GM12872 (cell line): ENCODE measurements around the gene MAN1C1.

ENCODE experiments used
- TF ChIP-seq, protein P1 (sequence below): IDR thresholded peaks from 3 replicates; pipeline ENCODE4 v1.5.1; 2011; ENCODE audit warnings: low read depth, mild to moderate bottlenecking, low read length, moderate library complexity; ENCODE audit not compliant: insufficient read depth

MAN1C1 gene

DNA sequence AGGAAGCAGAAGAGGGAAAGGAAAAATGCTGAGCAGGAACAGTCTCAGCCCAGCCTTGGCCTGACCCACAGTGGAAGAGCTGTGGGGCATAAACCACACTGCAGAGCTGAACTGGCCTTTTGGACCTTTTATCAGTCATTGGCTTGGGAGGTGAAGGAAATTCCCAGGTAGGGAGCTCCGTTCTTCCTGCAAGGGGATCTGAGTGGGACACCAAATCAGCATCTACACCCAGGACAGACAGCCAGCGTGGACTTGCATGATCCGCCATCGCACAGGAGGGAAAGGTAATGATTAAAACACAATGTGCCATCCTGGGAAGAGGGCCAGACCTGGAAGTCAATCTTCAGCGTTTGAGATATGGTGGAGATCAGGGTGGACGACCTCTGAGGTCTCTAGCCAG, 202.0 kb downstream of the MAN1C1 start:
- TF ChIP-seq, protein P1, sequence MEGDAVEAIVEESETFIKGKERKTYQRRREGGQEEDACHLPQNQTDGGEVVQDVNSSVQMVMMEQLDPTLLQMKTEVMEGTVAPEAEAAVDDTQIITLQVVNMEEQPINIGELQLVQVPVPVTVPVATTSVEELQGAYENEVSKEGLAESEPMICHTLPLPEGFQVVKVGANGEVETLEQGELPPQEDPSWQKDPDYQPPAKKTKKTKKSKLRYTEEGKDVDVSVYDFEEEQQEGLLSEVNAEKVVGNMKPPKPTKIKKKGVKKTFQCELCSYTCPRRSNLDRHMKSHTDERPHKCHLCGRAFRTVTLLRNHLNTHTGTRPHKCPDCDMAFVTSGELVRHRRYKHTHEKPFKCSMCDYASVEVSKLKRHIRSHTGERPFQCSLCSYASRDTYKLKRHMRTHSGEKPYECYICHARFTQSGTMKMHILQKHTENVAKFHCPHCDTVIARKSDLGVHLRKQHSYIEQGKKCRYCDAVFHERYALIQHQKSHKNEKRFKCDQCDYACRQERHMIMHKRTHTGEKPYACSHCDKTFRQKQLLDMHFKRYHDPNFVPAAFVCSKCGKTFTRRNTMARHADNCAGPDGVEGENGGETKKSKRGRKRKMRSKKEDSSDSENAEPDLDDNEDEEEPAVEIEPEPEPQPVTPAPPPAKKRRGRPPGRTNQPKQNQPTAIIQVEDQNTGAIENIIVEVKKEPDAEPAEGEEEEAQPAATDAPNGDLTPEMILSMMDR, result no peak

DNA sequence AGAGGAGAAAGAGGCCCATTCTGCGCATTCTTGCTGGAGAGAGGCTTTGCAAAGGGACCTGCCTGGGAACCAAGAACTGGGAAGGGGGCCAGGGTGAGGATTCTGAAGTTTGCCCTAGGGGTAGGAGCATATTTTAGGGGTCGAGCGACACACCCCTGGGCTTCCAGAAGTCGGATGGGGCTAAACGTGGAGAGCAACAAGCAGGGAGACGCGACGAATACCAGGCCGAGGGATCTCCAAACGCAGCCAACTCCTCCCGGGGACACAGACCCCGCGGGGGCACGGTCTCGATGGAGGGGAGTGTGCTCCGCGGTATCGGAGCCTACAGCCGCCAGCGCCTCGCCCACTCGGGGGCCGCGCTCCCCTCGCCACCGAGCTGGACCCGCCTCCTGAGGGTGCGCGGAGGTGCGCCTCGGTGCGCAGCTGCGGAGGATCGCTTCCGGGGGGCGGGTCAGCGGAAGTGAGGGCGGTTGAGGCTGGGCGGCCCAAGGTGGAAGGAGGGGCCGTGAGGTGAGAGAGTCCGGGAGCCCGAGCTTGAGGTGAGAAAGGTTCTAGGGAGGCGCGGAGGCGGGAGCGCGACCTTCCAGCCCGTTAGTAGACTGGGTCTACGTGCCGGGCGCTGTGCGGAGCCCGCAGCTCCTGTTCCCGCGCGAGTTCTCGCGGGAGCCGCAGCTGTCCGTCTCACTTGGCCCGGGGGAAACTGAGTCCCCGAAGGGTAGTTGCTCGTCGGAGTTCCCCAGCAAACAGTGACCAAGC, 203.1 kb downstream of the MAN1C1 start, which contains the start of gene MTFR1L:
Gene MTFR1L, plus strand, starts transcription at position 464 of the 756 bp plus-strand sequence. CDS start 3,151 bp downstream, outside the sequence.
- TF ChIP-seq, protein P1, result no peak

DNA sequence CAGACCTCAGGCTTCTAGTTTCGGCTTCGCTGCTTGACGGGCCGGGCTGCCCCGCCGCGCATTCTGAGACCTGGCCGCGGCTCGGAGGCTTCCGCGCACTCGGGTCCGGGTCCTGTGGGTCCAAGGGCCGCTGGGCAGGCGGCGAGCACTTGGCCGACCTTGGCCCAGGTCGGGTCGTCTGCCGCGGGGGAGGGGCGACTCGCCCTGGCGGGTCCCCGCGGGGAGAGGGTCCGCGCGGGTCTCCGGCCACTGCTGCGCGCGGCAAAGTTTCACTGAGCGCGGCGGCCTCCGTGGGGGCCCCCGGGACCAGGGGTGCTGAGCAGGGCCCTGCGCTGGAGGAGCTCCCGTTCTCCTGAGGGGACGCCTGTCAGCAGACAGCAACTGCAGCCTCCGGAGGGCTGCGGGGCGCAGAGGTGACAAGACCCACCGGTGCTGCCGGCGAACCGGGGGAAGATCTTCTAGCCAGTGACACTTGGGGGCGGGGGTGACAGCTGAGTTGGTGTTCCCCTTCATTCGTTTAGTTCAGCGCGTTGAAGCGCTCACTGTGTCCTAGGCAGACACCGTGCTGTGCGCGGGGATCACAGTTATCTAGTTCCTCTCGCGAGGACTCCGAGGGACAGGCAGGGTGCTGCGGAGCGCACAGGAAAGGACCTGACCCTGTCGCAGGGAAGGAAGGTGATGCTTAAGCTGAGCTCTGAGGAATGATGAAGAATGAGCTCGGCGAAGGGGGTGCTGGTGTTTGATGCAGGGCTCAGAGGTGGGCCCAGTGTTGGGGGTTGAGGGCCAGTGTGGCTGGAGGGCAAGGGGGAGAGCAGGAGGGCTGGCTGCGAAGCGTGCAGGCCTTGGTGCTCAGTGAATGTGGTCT, 203.9 kb downstream of the MAN1C1 start:
- TF ChIP-seq, protein P1, result no peak

DNA sequence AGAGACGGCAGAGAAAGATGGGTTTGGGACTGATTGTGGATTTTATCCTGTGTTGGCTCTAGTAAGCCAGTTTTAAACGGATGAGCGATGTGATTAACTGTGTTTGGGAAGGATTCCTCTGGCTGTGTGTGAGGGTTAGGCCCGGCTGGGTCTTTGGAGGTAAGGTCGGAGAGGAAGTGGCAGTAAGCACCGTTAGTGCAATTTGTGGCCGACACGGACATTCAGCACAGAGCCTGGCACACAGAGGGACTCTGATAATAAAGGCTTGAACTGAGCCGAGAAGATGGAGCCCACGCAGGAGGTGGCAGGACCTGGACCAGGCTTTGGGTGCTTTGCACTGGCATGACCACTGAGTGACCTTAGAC, 204.5 kb downstream of the MAN1C1 start:
- TF ChIP-seq, protein P1, result no peak

DNA sequence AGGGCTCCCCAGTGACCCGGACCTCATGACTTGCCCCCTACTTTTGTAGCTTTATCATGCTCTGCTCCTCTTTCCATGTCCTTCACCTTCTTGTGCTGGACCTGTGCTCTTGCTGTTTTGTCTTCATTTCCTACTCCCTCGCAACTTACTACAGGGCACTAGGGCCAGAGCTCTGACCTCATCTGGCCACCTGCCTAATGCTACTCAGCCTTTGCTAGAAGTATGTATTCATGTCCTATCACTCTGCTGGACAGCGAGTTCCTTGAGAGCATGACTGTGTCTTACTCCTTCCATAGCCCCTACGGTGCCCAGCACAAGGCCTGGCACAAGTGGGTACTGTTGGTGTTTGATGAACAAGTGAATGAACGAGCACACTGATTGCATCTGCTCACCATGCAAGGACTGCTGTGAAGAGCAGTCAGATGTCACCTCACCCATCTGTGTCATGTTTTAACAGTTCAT, 205.1 kb downstream of the MAN1C1 start:
- TF ChIP-seq, protein P1, result no peak

- TF ChIP-seq, protein P1, result no peak
These were observed 209.0 kb downstream of the MAN1C1 start for GRCh38 chr1:25825605-25826004.

GRCh38 chr1:25826571-25826970, 210.0 kb downstream of the MAN1C1 start:
- TF ChIP-seq, protein P1, result no peak
